ENCODE data around the gene PER3. TPM values are rescaled to one million over a fixed set of nuclear protein-coding genes. Genes with fewer than 3 reads are reported as not detected.

Gene PER3
- total and polyA plus RNA-seq, 4 donors = 3.3 to 21.0 (median 6.2) TPM

- TF ChIP-seq ZBTB33 (IDR thresholded peaks at IDR 0.05) (no peak), JUND (IDR thresholded peaks at IDR 0.05) (no peak), RXRA (IDR thresholded peaks at IDR 0.05) (no peak)
These were observed 63.5 kb downstream of the PER3 start (continued) for GRCh38 chr1:7847599-7847998.

GRCh38 chr1:7850786-7851185 lies 66.7 kb downstream of the PER3 start:
- H3K9ac ChIP-seq (ENCODE audit: low read depth in 1 of 2, low read length in 2 of 2) = no peak overlapping the region
- no peak overlapping the region for H3K4me3 ChIP-seq (ENCODE audit: low read depth in 1 of 3, low read length in 3 of 3)
- no peak for TF ChIP-seq TAF1 (conservative IDR thresholded peaks at IDR 0.05)
- no peak for TF ChIP-seq HNF4G (IDR thresholded peaks at IDR 0.05)
- TF ChIP-seq EGR1 (IDR thresholded peaks at IDR 0.05; ENCODE audit: low read depth in 2 of 2) = no peak
- TF ChIP-seq FOXA1 (IDR thresholded peaks at IDR 0.05) = no peak
- TF ChIP-seq RXRA (IDR thresholded peaks at IDR 0.05) = no peak
- TF ChIP-seq MAX (IDR thresholded peaks at IDR 0.05) = no peak
- no peak for TF ChIP-seq CTCF (IDR thresholded peaks at IDR 0.05; ENCODE audit: low read depth, low read length, missing input control)
- TF ChIP-seq ATF3 (IDR thresholded peaks at IDR 0.05) = no peak
- TF ChIP-seq GABPA (IDR thresholded peaks at IDR 0.05 in 1 of 2, conservative IDR thresholded peaks at IDR 0.05 in 1 of 2) = no peak
- no peak for TF ChIP-seq FOXA2 (IDR thresholded peaks at IDR 0.05)
- no peak for TF ChIP-seq ZBTB33 (IDR thresholded peaks at IDR 0.05)
- no peak for TF ChIP-seq HNF4A (conservative IDR thresholded peaks at IDR 0.05)
- TF ChIP-seq JUND (IDR thresholded peaks at IDR 0.05) = no peak
- TF ChIP-seq YY1 (IDR thresholded peaks at IDR 0.05) = no peak
- TF ChIP-seq RAD21 (IDR thresholded peaks at IDR 0.05) = no peak
- TF ChIP-seq REST (IDR thresholded peaks at IDR 0.05) = no peak
- no peak for TF ChIP-seq NR2F2 (IDR thresholded peaks at IDR 0.05)
- no peak for TF ChIP-seq SP1 (IDR thresholded peaks at IDR 0.05)
- no peaks in the 10 kb centered on the region for H3K4me1 ChIP-seq (ENCODE audit: control insufficient read depth in 4 of 4, insufficient read depth in 4 of 4, low read length in 3 of 4)
- H3K27me3 ChIP-seq (ENCODE audit: control insufficient read depth in 4 of 4, insufficient read depth in 4 of 4, low read length in 3 of 4) = no peaks in the 10 kb centered on the region
- H3K36me3 ChIP-seq (ENCODE audit: control insufficient read depth in 4 of 4, insufficient read depth in 3 of 4, low read depth in 1 of 4, low read length in 3 of 4) = no peaks in the 10 kb centered on the region
- DNase-seq (ENCODE audit: low spot score) = no peak
- H3K27ac ChIP-seq (ENCODE audit: low read depth in 1 of 2, low read length in 2 of 2) = no peak overlapping the region
- no peaks in the 10 kb centered on the region for H3K9me3 ChIP-seq (ENCODE audit: control insufficient read depth in 4 of 4, low read length in 3 of 4)
- 92% methylated on average over 15 of the region's 15 CpGs for WGBS
